Thyroid gland (tissue), 4 donors: ENCODE measurements around the gene NSL1. TPM values are rescaled to one million over a fixed set of nuclear protein-coding genes. Genes with fewer than 3 reads are reported as not detected.

ENCODE experiments used
- DNase-seq, 2 donors: peaks; one replicate each; pipeline ENCODE4 v3.0.0-alpha.2; 2019
- H3K27ac ChIP-seq, 3 donors: fragments of 200-600 bp; sonication (generic); 1 replicate in 2 of 3; 2 replicates in 1 of 3; pipeline ENCODE4 v1.5.1; 2016 to 2019; ENCODE audit warnings: mild to moderate bottlenecking in 1 of 3, moderate library complexity in 1 of 3
- H3K27me3 ChIP-seq: fragments of 200-600 bp; sonication (generic); one replicate; pipeline ENCODE4 v1.5.1; 2019
- H3K36me3 ChIP-seq, 2 donors: fragments of 200-600 bp; sonication (generic); one replicate each; pipeline ENCODE4 v1.5.1; 2016 to 2019
- H3K4me1 ChIP-seq, 2 donors: fragments of 200-600 bp; sonication (generic); one replicate each; pipeline ENCODE4 v1.5.1; 2017 to 2019
- H3K4me3 ChIP-seq, 3 donors: fragments of 200-600 bp; sonication (generic); replicated peaks in 1 of 3; 1 replicate in 2 of 3; 2 replicates in 1 of 3; pipeline ENCODE4 v1.5.1; 2016; ENCODE audit warnings: mild to moderate bottlenecking in 1 of 3
- H3K9me3 ChIP-seq: fragments of 200-600 bp; sonication (generic); one replicate; pipeline ENCODE4 v1.5.1; 2017
- CTCF ChIP-seq, 6 experiments: fragments of 200-600 bp in 3 of 6; fragments of 450-650 bp in 3 of 6; sonication (generic) in 3 of 6; IDR thresholded peaks; one replicate each; pipeline ENCODE4 v1.5.1; 2016 to 2019; ENCODE audit warnings: antibody characterized with exemption in 6 of 6, mild to moderate bottlenecking in 2 of 6, inconsistent platforms in 1 of 6, moderate library complexity in 1 of 6
- POLR2A ChIP-seq, 2 donors: fragments of 450-650 bp; IDR thresholded peaks; one replicate each; pipeline ENCODE4 v1.6.1; 2017; ENCODE audit warnings: antibody characterized with exemption in 2 of 2, mild to moderate bottlenecking in 2 of 2, moderate library complexity in 1 of 2
- WGBS, 2 donors: methylation state at CpG; one replicate each; pipeline ENCODE4 v1.1.5; 2017; 5-methylcytosine and 5-hydroxymethylcytosine counted together
- intact Hi-C: fragments of 100-400 bp; cut with DNase I; formaldehyde crosslinking; loops from one replicate; pipeline ENCODE4 v1.15.1; 2023
- total RNA-seq, 4 donors: library from RNA; depleted of rRNA; stranded (reverse); fragments of >200 nt; gene quantifications; one replicate each; pipeline ENCODE4 v1.2.3, GENCODE V29; 2016

NSL1 gene
- total RNA-seq, 4 donors from 2014 or later = 47.5 to 62.8 (median 62.2) TPM

GRCh38 chr1:212752934-212753497, 38.6 kb downstream of the NSL1 start:
- H3K4me1 ChIP-seq = peaks cover 0 to 3% of the 10 kb centered on the region in 2 donors
- H3K27ac ChIP-seq = no peak overlapping the region
- no peaks in the 10 kb centered on the region for H3K27me3 ChIP-seq
- TF ChIP-seq POLR2A (IDR thresholded peaks at IDR 0.05) = no peak
- TF ChIP-seq CTCF (IDR thresholded peaks at IDR 0.05) = no peak
- no peak overlapping the region for H3K4me3 ChIP-seq
- intact Hi-C loops = no loop called here
- no peaks in the 10 kb centered on the region for H3K9me3 ChIP-seq
- no peaks in the 10 kb centered on the region for H3K36me3 ChIP-seq
- DNase-seq = no peak
- WGBS, 2 donors = 63 to 66% methylated on average over 3 of the region's 3 CpGs

DNA sequence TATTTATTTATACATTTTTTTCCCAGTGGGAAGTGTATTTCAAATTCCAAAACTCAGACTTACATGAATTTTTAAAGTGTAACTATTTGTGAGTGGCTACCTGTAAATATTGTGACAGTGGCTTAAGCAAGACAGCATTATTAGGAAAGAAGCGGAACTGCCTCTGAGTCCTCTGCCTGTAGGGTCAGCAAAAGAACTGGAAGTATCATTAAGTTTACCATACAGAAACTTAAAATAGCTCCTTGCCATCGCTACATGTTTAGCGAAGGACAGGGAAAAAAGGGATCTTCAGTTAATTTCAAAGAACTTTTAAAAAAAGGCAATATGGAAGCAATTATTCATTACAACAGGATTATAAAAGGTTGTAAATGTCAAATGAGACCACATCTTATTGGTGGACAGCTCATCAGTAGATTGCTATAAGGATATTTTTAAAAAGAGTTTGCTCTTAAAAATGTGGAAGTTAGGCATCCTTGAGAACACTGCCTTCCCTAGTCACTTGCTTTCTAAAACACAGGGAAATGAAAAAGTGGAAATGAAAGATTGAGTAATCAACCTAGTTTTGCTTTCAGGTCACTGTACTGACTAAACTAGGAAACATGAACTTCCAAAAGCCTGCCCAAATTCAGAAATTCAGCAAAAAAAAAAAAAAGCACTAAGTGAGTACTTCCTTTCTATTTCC, 39.2 kb downstream of the NSL1 start:
- H3K4me1 ChIP-seq = peaks cover 0 to 3% of the 10 kb centered on the region in 2 donors
- H3K9me3 ChIP-seq = no peaks in the 10 kb centered on the region
- TF ChIP-seq CTCF (IDR thresholded peaks at IDR 0.05) = no peak
- TF ChIP-seq POLR2A (IDR thresholded peaks at IDR 0.05) = no peak
- no peak overlapping the region for H3K27ac ChIP-seq
- no peak for DNase-seq
- intact Hi-C loops = no loop called here
- no peaks in the 10 kb centered on the region for H3K27me3 ChIP-seq
- no peaks in the 10 kb centered on the region for H3K36me3 ChIP-seq
- no peak overlapping the region for H3K4me3 ChIP-seq
- 89 to 92% methylated on average over 3 of the region's 3 CpGs for WGBS, 2 donors

GRCh38 chr1:212749821-212750535, 41.6 kb downstream of the NSL1 start:
- no peak overlapping the region for H3K4me3 ChIP-seq
- WGBS, 2 donors = 57% methylated on average over 4 of the region's 4 CpGs
- no peaks in the 10 kb centered on the region for H3K27me3 ChIP-seq
- H3K36me3 ChIP-seq = no peaks in the 10 kb centered on the region
- DNase-seq = no peak
- peak; percentile 33 to 78 (median 63) for TF ChIP-seq CTCF (IDR thresholded peaks at IDR 0.05)
- TF ChIP-seq POLR2A (IDR thresholded peaks at IDR 0.05) = no peak
- no peaks in the 10 kb centered on the region for H3K9me3 ChIP-seq
- intact Hi-C loops = no loop called here
- H3K27ac ChIP-seq = no peak overlapping the region
- peaks cover 0 to 3% of the 10 kb centered on the region in 2 donors for H3K4me1 ChIP-seq

- no peaks in the 10 kb centered on the region for H3K36me3 ChIP-seq
- TF ChIP-seq CTCF (IDR thresholded peaks at IDR 0.05) (no peak), POLR2A (IDR thresholded peaks at IDR 0.05) (no peak)
- no peak for DNase-seq
- 94% methylated on average over 3 of the region's 3 CpGs for WGBS, 2 donors
- no peak overlapping the region for H3K27ac ChIP-seq
- no peaks in the 10 kb centered on the region for H3K27me3 ChIP-seq
- no peak overlapping the region for H3K4me3 ChIP-seq
- H3K9me3 ChIP-seq = no peaks in the 10 kb centered on the region
- intact Hi-C loops = no loop called here
- H3K4me1 ChIP-seq = peaks cover 0 to 3% of the 10 kb centered on the region in 2 donors
Measured at GRCh38 chr1:212746546-212746945, 45.0 kb downstream of the NSL1 start.

DNA sequence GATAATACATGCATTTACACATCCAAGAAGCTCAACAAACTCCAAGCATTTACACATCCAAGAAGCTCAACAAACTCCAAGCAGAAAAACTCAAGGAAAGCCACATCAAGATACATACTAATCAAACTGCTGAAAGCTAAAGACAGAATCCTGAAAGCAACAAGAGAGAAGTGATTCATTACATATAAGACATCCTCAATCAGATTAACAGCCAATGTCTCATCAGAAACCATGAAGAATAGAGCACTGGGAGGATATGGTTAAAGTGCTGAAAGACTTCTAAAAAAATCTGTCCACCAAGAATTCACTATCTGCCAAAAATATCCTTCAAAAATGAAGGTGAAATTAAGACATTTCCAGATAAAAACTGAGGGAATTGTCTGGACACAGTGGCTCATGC, 46.3 kb downstream of the NSL1 start:
- DNase-seq = no peak
- intact Hi-C loops = no loop called here
- no peaks in the 10 kb centered on the region for H3K9me3 ChIP-seq
- peaks cover 0 to 3% of the 10 kb centered on the region in 2 donors for H3K4me1 ChIP-seq
- TF ChIP-seq POLR2A (IDR thresholded peaks at IDR 0.05) (no peak), CTCF (IDR thresholded peaks at IDR 0.05) (no peak)
- H3K27me3 ChIP-seq = no peaks in the 10 kb centered on the region
- no peak overlapping the region for H3K27ac ChIP-seq
- no peak overlapping the region for H3K4me3 ChIP-seq
- H3K36me3 ChIP-seq = no peaks in the 10 kb centered on the region
